PC-9 (cell line): ENCODE results near the gene KIR3DL1.

Source experiments
- CTCF ChIP-seq: fragments of 200-600 bp; sonication (generic); conservative IDR thresholded peaks from 2 replicates; pipeline ENCODE4 v1.6.1; 2017; ENCODE audit warnings: mixed run types, antibody characterized with exemption, mild to moderate bottlenecking, moderate library complexity
- EZH2 ChIP-seq: fragments of 200-600 bp; sonication (generic); IDR thresholded peaks from 2 replicates; pipeline ENCODE4 v1.8.0; 2017; ENCODE audit warnings: antibody characterized with exemption, low read depth

DNA sequence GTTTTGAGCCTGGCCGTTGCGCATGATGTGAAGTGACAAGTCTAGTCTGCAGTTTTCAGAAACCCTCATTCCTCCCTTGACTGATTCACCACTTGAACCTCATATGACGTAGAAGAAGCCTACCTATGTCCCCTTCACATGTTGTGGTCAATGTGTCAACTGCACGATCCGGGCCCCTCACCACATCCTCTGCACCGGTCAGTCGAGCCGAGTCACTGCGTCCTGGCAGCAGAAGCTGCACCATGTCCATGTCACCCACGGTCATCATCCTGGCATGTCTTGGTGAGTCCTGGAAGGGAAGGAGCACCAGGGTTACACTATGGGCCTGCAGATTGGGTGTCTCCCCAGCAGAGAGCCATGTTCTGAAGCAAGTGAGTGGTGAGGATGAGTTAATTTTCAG, 12.9 kb upstream of the KIR3DL1 start, which contains the start of gene KIR2DL4:
- TF ChIP-seq CTCF (no peak), EZH2 (no peak)
